Activated CD4-positive, alpha-beta T cell treated with anti-CD3 and anti-CD28 coated beads, Interleukin-2, amount 50 U/mL, for 16 hours (primary cell): ENCODE measurements around the gene CNNM2.
"Not testable (repeated sequence)": the region's sequence is repeated elsewhere in the genome, so short reads cannot be mapped to it uniquely, and the experiment has no call there.

Experiments used
- DNase-seq: peaks from one replicate; pipeline ENCODE4 v3.0.0-alpha.2; 2020

CNNM2 gene

DNA sequence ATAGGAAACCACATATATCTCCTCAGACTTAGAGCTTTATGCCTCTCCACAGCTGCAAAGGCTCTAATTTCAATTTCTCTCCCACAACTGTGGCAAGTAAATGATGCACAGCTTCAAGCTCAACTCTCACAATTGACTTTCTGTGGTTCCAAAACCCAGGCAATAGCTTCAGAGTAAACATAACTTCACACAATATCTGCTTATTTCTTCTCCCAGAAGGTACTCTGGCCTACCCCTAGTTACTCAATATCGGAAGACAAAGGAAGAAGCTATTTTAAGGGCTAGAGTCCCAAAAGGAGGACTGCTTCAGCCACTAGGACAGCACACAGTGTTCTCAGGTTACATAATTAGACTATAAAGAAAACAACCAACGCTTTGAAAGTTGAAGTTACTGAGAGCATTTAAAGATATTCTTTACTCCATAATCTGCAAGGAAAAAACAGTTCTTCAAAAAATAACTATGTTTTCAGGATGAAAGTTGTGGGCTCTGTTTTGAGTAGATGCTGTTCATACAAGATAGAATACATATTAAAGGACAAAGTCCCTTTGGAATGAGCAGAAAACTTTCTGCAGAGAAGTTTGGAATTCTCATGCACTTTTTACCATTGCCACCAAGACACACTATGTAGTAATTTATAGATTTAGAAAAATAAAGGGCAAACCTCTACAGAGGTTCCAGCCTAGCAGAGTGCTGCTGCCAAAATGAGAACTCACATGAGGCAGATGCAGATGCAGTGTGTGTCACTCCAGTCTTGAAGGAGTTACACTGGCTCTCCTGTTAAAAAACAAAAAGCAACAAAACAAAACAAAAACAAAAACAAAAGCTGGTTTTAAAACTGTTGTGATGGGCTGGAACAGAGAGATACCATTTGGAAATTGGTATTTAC is 193.2 kb downstream of the CNNM2 start:
- peak; percentile 18 for DNase-seq

GRCh38 chr10:103111918-103112877 is 194.1 kb downstream of the CNNM2 start:
- DNase-seq = peak; percentile 54

DNA sequence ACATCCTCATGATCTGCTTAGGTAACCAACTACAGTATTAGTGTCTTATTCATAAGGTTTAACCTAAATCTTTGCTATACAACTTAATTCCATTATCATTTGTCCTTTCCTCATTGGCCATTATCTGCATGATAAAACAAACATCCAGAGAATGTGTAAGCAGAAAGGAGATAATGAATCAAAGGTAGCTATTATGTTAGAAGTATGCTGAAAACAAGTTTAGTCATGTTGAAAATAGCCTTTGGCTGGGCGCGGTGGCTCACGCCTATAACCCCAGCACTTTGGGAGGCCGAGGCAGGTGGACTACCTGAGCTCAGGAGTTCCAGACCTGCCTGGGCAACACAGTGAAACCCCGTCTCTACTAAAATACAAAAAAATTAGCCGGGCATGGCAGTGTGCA is 196.8 kb downstream of the CNNM2 start:
- no peak for DNase-seq

DNA sequence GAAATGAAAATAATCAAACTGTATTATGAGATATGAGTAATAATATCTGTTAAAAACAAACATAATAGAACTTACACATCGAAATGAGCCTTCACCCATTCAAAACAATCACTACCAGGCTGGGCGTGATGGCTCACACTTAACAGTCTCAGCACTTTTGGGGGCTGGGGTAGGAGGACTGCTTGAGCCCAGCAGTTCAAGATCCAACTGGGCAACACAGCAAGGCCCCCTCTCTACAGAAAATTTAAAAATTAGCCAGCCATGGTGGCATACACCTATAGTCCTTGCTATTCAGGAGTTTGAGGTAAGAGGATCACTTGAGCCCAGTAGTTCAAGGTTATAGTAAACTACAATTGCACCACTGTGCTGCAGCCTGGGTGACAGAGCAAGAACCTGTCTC is 199.2 kb downstream of the CNNM2 start:
- DNase-seq = no peak

GRCh38 chr10:103120546-103120945 is 202.5 kb downstream of the CNNM2 start:
- no peak for DNase-seq

DNA sequence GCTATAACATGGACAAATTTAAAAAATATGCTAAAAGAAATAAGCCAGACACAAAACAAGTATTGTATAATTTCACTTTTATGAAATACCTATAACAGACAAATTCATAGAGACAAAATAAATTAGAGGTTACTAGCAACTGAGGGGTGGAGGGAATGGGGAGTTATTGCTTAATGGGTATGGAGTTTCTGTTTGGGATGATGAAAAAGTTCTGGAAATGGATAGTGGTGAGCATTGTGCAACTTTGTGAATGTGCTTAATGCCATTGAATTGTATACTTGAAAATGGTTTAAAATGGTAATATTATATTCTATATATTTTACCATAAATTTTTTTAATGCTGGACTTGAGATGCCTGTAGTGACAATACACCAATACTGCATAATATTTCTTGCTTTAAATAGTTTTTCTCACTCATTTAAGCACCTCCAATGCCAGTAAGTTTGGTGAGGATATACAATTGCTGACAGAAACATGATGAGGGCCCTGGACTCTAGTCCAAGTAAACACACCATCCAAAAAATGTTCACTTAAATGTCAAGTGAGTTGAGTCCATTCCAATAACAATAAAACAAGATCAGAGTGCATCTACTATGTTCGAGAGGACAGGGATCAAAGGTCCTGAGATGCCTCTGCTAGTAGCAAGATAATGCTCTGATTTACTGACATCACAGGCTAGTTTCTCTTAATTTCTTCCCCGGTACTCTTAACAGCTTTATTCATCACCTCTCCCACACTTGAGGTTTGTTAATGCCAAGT is 203.1 kb downstream of the CNNM2 start:
- no peak for DNase-seq

GRCh38 chr10:103123282-103124024 is 205.4 kb downstream of the CNNM2 start:
- no peak for DNase-seq

DNA sequence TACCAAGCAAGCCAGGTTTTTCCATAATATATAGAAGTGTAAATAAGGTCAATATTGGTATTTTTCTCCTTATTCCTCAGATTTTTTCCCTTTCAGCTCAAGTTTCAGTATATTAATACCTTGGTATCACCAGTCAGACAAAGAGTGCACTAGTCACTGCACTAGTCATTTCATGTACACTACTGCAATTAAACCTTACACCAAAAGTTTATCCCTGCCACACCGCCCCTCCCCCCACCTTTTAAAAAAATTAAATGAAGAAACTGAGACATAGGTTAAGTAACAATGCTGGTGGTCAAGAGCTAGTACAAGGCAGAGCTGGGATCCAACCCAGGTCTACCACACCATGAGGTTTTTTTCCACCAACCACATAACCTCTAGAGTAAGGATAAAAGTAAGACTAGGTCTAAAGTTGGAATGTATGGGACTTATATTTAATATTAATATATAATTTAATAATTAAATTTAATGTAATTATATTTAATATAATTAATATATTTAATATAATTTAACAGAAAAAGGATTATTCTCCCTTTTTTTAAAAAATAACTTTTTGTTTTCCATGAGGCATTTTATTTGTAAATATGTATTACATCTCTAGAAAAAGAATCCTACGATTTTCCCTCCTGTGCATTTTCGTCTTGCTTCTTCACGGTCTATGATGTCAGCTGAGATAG is 206.5 kb downstream of the CNNM2 start:
- peak; percentile 20 for DNase-seq

DNA sequence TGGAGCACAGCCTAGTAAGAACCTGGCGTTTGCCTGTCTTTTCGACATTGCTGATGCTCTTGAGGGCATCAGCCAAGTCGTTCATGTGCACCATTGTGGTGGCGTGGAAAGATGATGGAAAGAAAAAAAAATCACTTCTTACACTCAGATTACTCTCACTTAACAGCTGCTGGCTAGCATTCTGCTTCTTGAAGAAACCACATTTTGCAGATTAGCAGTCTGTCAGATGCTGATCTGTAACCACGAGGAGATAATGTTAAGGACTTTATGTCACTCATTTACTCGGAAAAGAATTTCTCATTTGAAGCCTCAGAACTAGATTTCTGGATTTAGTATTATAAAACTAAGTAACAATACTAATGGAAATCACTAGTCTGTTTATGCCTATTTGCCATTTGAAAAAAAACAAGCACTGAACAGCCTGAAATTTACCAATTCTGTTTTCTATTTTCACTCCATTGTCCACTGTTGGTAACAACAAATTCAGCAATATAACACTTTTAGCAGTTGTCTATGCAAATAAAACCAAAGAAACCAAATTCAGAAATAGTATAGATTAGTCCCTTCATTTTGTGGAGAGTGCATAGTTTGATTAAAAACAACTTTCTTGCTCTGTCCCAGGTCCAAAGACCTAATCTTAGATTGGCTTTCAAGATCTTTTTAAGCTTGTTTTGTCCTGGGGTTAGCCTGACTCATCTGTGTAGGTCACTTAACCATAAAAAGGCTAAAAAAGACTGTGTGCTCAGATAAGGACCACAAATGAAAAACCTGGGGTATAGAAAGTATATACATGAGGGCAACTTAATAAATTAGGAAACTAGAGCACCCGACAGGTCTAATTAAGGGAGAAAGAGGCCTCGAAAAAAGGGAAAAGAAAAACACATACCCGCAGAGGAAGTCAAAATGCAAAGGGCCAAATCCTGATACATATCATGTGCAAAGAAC is 207.5 kb downstream of the CNNM2 start:
- peak; percentile 17 for DNase-seq

DNA sequence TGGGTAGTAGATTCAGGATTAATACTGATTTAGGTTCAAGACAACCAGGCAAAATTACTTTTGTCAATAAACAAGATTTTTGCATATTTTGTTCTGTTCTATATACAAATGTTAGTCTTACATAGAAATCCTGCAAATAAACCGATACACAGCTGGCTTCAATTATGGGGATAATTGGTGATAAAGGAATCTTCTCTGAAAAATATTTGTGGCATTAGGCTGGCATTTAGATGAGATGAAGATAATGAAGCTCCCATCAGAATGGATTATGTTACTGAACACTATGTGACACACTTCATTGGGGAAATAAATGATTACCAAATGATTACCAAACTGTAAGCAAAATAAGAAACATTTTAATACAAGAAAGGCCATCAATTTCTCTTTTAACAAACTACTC is 209.1 kb downstream of the CNNM2 start:
- DNase-seq = no peak

- not testable (repeated sequence) for DNase-seq
These were observed 212.1 kb downstream of the CNNM2 start for GRCh38 chr10:103130180-103130579.

DNA sequence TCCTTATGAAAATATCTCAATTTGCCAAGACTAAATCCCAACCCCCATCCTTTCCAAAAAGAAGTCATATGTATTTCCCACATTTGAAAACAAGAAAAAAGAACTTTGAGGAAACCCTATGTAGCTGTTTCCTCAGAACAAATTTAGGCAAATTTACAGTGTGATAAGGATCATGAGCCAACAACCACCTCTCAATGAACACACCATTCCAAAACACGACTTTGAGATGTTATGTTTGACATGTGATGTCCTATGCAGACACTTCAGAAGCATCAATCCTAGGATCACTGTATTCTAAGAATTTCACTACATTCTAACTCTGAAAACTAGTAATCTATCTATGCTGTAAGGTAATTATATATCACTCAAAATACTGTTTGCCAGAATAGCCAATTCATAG is 212.8 kb downstream of the CNNM2 start:
- no peak for DNase-seq

GRCh38 chr10:103135168-103135567 is 217.1 kb downstream of the CNNM2 start:
- DNase-seq = peak; percentile 9

GRCh38 chr10:103139803-103140202 is 221.7 kb downstream of the CNNM2 start:
- no peak for DNase-seq
